HEK293T (cell line): ENCODE results near the gene LDHD.
A peak's percentile ranks its signal among the peaks of the same experiment; 100 is the strongest.
"Not testable (repeated sequence)": the region's sequence is repeated elsewhere in the genome, so short reads cannot be mapped to it uniquely, and the experiment has no call there.

Source experiments
- CTCF ChIA-PET: fragments of 350-600 bp; formaldehyde crosslinking; extraction: SDS; loops from one replicate; lab custom pipeline; 2021; ENCODE audit warnings: antibody characterized with exemption, inconsistent platforms; lab: Yijun Ruan, JAX
- POLR2A ChIA-PET: fragments of 350-600 bp; formaldehyde crosslinking; extraction: SDS; loops from one replicate; lab custom pipeline; 2020; ENCODE audit warnings: antibody characterized with exemption, inconsistent platforms; lab: Yijun Ruan, JAX
- DNase-seq: peaks from one replicate; pipeline ENCODE4 v3.0.0; 2012; ENCODE audit warnings: mixed read lengths; ENCODE audit errors: extremely low spot score
- ARNT ChIP-seq: fragments of 450-650 bp; IDR thresholded peaks from 2 replicates; pipeline ENCODE4 v1.6.1; 2017; ENCODE audit warnings: mild to moderate bottlenecking
- BHLHE40 ChIP-seq: fragments of 450-650 bp; IDR thresholded peaks from 2 replicates; pipeline ENCODE4 v1.6.1; 2016; ENCODE audit warnings: mild to moderate bottlenecking, moderate library complexity, borderline replicate concordance
- CTBP1 ChIP-seq: fragments of 450-650 bp; IDR thresholded peaks from 2 replicates; pipeline ENCODE4 v1.6.1; 2016; ENCODE audit warnings: borderline replicate concordance
- ELF4 ChIP-seq: fragments of 450-650 bp; IDR thresholded peaks from 2 replicates; pipeline ENCODE4 v1.6.1; 2017; ENCODE audit warnings: antibody characterized with exemption
- FOXA1 ChIP-seq: fragments of 450-650 bp; IDR thresholded peaks from 2 replicates; pipeline ENCODE4 v1.6.1; 2016; ENCODE audit warnings: mild to moderate bottlenecking
- FOXK2 ChIP-seq: fragments of 450-650 bp; IDR thresholded peaks from 2 replicates; pipeline ENCODE4 v1.6.1; 2016; ENCODE audit warnings: mild to moderate bottlenecking
- FOXM1 ChIP-seq: fragments of 450-650 bp; IDR thresholded peaks from 2 replicates; pipeline ENCODE4 v1.6.1; 2017; ENCODE audit warnings: mild to moderate bottlenecking, borderline replicate concordance
- HDGF ChIP-seq: fragments of 450-650 bp; IDR thresholded peaks from 2 replicates; pipeline ENCODE4 v1.6.1; 2017; ENCODE audit warnings: antibody characterized with exemption, borderline replicate concordance
- L3MBTL2 ChIP-seq: fragments of 450-650 bp; conservative IDR thresholded peaks from 2 replicates; pipeline ENCODE4 v1.6.1; 2016; ENCODE audit warnings: mild to moderate bottlenecking
- LEF1 ChIP-seq: fragments of 450-650 bp; IDR thresholded peaks from 2 replicates; pipeline ENCODE4 v1.6.1; 2017; ENCODE audit warnings: mild to moderate bottlenecking, borderline replicate concordance
- NFRKB ChIP-seq: fragments of 450-650 bp; IDR thresholded peaks from 2 replicates; pipeline ENCODE4 v1.6.1; 2016; ENCODE audit warnings: mild to moderate bottlenecking, moderate library complexity
- SP1 ChIP-seq: fragments of 450-650 bp; IDR thresholded peaks from 2 replicates; pipeline ENCODE4 v1.6.1; 2017
- SUZ12 ChIP-seq: fragments of 450-650 bp; IDR thresholded peaks from 2 replicates; pipeline ENCODE4 v1.6.1; 2016; ENCODE audit warnings: mild to moderate bottlenecking
- TARDBP ChIP-seq: fragments of 450-650 bp; IDR thresholded peaks from 2 replicates; pipeline ENCODE4 v1.6.1; 2016
- ZNF384 ChIP-seq: fragments of 450-650 bp; IDR thresholded peaks from 2 replicates; pipeline ENCODE4 v1.6.1; 2016
- TF ChIP-seq, protein P1 (sequence below): fragments of 450-650 bp; IDR thresholded peaks from 2 replicates; pipeline ENCODE4 v1.6.1; 2016

Gene LDHD

DNA sequence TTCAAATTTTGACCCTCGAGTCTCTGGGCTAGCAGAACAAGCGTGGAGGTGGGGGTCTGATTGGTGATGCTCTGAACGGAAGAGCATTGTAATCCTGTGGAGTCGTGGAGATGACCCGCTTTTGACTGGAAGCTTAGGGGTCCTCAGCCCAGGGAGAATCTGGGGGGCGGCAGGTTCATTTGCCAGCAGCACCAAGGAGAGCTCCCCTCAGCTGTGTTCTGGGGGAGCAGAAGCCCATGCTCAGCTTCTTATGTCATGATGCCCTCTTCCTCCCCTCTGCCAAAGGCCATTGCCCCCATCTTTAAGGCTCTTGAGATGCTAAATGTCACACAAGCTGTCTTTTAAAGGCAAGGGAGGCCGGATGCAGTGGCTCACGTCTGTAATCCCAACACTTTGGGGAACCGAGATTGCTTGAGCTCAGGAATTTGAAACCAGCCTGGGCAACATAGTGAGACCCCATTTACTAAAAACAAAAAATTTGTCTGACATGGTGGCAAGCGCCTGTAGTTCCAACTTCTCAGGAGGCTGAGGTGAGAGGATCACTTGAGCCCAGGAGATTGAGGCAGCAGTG, 19.3 kb downstream of the LDHD start:
- POLR2A ChIA-PET, result interaction anchor here (1.7 kb wide), 1 partner anchor 11 kb away, joined by 7 read pairs; no protein-coding TSS in a partner anchor
- CTCF ChIA-PET, result interaction anchor here (0.6 to 1.3 kb wide), 3 partner anchors 14 to 250 kb away, joined by 3 to 5 read pairs (median 3); partner anchors contain the start of gene ZNRF1
- DNase-seq, result no peak
- no peak for TF ChIP-seq ELF4

DNA sequence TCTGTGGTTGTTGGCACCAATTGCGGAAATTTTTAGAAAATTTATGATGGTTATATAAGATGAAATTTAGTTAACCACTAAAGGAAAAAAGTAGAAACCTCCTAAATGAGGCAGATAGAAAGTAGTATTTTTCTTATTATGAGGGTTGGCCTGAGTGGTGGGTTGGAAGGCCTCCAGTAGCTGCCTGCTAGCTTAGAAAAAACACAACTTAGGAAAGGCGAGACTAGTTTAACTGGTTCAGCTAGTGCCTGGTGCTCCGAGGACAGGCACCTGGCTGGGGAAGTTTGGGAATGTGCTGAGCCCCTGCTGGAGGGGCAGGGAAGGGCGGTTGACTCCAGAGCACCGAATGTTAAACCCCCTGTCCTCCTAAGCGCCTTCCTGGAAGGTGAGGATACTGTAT, 19.9 kb downstream of the LDHD start:
- peak; percentile 71 for DNase-seq
- ChIA-PET CTCF (interaction anchor here (0.7 kb wide), 1 partner anchor 71 kb away, joined by 3 read pairs; no protein-coding TSS in a partner anchor), POLR2A (interaction anchor here (1.7 kb wide), 1 partner anchor 11 kb away, joined by 7 read pairs; no protein-coding TSS in a partner anchor)
- no peak for TF ChIP-seq SP1
- no peak for TF ChIP-seq BHLHE40
- no peak for TF ChIP-seq NFRKB
- TF ChIP-seq FOXA1, result no peak
- TF ChIP-seq HDGF, result no peak
- no peak for TF ChIP-seq LEF1
- TF ChIP-seq TARDBP, result no peak
- TF ChIP-seq L3MBTL2, result no peak
- TF ChIP-seq ARNT, result no peak
- no peak for TF ChIP-seq CTBP1
- no peak for TF ChIP-seq ZNF384
- no peak for TF ChIP-seq SUZ12
- no peak for TF ChIP-seq FOXK2
- no peak for TF ChIP-seq ELF4
- TF ChIP-seq, protein P1, sequence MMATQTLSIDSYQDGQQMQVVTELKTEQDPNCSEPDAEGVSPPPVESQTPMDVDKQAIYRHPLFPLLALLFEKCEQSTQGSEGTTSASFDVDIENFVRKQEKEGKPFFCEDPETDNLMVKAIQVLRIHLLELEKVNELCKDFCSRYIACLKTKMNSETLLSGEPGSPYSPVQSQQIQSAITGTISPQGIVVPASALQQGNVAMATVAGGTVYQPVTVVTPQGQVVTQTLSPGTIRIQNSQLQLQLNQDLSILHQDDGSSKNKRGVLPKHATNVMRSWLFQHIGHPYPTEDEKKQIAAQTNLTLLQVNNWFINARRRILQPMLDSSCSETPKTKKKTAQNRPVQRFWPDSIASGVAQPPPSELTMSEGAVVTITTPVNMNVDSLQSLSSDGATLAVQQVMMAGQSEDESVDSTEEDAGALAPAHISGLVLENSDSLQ, result no peak
- no peak for TF ChIP-seq FOXM1

DNA sequence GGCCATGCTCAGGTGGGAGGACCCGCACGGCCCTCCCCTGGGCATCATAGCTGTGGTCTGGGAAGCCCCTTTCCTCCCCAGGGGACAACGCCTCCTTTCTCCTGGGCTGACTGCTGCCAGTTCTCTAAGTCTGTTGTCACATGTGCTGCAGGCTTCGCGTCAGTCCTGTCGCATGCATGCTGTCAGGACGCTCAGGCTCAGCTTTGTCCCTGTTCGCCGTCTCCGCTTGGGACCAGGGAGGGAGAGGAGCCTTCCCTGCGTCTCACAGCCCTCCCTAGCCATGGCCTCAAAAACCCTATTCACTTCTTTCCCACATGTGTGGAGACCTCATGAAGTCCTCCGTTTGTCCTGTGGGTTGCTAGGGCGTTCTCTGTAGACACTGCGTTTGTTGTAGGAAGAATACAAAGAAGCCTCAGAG, 21.4 kb downstream of the LDHD start:
- POLR2A ChIA-PET, result interaction anchor here (0.9 kb wide), 1 partner anchor 9 kb away, joined by 3 read pairs; no protein-coding TSS in a partner anchor
- TF ChIP-seq HDGF, result no peak
- TF ChIP-seq, protein P1, result no peak
- TF ChIP-seq FOXM1, result no peak
- no peak for TF ChIP-seq ZNF384
- no peak for TF ChIP-seq ARNT
- no peak for TF ChIP-seq CTBP1
- CTCF ChIA-PET, result interaction anchor here (2.0 kb wide), 1 partner anchor 16 kb away, joined by 4 read pairs; no protein-coding TSS in a partner anchor
- no peak for DNase-seq

DNA sequence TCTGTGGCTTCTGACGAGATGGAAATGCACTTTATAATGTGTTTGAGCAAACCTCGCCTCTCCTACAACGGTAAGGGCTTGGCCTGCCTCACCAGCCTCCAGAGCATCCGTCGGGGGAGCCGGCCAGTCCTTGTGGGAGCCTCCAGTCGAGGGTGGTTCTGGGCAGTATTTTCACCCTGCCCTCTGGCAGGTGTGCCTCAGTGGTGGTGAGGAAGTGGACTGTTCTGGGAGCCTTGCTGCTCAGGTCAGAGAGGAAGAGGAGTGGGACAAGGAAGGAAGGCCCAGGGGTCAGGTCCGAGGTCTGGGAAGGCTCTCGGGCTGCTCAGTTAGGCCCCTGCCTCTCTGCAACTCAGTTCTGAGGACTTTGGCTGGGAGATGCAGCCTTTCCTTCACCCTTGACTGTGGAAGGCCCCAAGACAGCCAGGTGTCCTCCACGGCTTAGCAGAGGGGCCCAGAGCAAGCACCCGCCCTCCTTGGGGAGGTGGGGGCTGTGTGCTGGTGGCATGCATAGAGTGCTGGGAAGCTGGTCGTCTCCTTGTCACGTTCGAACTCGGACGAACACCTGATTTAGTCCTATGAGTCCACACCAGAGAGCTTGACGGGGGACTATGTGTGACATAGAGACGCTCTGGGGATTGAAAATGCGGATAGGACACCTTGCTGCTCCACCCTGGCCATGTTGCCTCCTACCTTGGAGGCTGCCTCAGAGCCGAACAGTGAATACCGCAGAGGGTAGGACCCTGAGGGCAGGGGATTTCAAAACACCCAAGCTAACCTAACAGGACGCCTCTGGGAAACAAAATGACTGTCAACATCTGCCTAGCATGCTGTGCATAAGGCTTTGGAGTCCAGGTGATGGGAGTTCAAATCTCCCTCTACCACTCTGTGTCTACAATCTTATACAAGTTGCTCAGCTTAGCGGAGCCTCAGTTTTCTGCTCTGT, 22.7 kb downstream of the LDHD start:
- DNase-seq, result no peak
- CTCF ChIA-PET, result interaction anchor here (2.0 kb wide), 1 partner anchor 17 kb away, joined by 4 read pairs; no protein-coding TSS in a partner anchor
- POLR2A ChIA-PET, result no interaction called here
- no peak for TF ChIP-seq SUZ12
- no peak for TF ChIP-seq CTBP1
- TF ChIP-seq FOXM1, result no peak
- TF ChIP-seq SP1, result no peak
- TF ChIP-seq, protein P1, result no peak
- no peak for TF ChIP-seq NFRKB
- TF ChIP-seq ARNT, result no peak
- no peak for TF ChIP-seq ZNF384
- no peak for TF ChIP-seq FOXA1
- TF ChIP-seq FOXK2, result no peak
- TF ChIP-seq L3MBTL2, result no peak
- no peak for TF ChIP-seq TARDBP

DNA sequence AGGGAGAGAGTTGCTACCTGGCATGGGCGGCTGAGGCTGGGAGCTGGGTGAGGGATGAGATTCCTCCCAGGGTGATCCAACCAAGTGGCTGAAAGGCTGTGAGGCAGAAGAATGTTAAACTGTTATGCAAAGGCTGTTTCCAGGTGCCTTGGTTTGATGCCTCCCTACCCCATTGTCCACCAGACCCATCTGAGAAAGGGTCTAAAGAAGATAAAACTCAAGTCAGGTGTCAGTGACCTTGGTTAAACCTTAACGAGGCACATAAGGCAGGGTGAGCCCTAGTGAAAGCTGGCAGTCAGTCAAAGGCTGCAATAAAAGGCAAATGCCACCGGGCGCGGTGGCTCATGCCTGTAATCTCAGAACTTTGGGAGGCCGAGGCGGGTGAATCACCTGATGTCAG, 23.8 kb downstream of the LDHD start:
- TF ChIP-seq ZNF384, result no peak
- no peak for TF ChIP-seq BHLHE40
- TF ChIP-seq ELF4, result no peak
- TF ChIP-seq, protein P1, result no peak
- TF ChIP-seq SP1, result no peak
- no peak for TF ChIP-seq FOXA1
- TF ChIP-seq ARNT, result no peak
- TF ChIP-seq LEF1, result no peak
- no peak for TF ChIP-seq HDGF
- no peak for TF ChIP-seq NFRKB
- TF ChIP-seq L3MBTL2, result no peak
- TF ChIP-seq FOXK2, result no peak
- no peak for TF ChIP-seq TARDBP
- TF ChIP-seq FOXM1, result no peak
- no peak for TF ChIP-seq SUZ12
- no peak for TF ChIP-seq CTBP1
- CTCF ChIA-PET, result no interaction called here
- POLR2A ChIA-PET, result no interaction called here
- DNase-seq, result no peak

DNA sequence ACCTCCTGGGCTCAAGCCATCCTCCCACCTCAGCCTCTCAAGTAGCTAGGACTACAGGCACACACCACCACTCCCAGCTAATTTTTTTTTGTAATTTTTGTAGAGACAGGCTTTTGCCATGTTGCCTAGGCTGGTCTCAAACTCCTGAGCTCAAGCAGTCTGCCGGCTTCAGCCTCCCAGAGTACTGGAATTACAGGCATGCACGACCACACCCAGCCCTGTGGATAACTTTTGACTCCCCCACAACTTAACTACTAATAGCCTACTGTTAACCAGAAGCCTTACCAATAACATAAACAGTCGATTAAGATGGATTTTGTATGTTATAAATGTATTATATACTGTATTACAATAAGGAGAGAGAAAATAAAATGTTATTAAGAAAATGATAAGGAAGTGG, 25.0 kb downstream of the LDHD start:
- DNase-seq, POLR2A ChIA-PET: not testable (repeated sequence)

DNA sequence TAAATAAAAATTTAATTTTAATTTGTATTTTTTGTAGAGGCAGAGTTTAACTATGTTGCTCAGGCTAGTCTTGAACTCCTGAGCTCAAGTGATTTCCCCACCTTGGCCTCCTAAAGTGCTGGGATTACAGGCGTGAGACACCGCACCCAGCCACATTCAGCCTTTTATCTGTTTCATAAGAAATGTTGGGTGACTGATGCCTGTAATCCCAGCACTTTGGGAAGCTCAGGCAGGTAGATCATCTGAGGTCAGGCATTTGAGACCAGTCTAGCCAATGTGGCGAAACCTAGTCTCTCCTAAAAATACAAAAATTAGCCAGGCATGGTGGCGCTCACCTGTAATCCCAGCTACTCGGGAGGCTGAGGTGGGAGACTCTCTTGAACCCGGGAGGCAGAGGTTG, 25.7 kb downstream of the LDHD start:
- CTCF ChIA-PET, POLR2A ChIA-PET, DNase-seq: not testable (repeated sequence)

More for the DNA sequence above, 25.0 kb downstream of the LDHD start:
- CTCF ChIA-PET, result not testable (repeated sequence)
